Superior temporal gyrus (tissue), 1 donor: Measurements from ENCODE around the gene PDE4B.
"Not testable (repeated sequence)": the region's sequence is repeated elsewhere in the genome, so short reads cannot be mapped to it uniquely, and the experiment has no call there.

ENCODE experiments used
- DNase-seq: peaks from one replicate; pipeline ENCODE4 v3.0.0-alpha.2; 2016; ENCODE audit errors: extremely low spot score

Gene PDE4B

GRCh38 chr1:66050633-66051032 lies 257.9 kb downstream of the PDE4B start:
- DNase-seq = no peak

DNA sequence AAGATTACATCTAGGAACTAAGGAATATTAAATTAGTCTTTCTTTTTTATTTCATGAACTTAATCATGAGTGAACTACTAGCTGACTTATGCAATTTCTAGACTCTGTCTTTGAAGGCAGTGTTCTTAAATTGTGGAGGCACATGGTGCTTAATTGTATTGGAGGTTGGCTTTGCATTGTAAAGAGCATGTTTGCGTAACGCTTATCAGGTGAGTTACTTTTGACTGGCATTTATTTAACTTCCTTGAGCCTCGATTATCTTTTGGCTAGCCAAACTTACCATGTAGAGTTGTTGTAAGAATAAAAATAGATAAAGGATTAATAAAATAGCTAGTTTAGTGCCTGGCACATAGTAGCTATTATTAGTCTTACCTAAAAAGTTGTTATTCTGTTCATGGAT lies 262.4 kb downstream of the PDE4B start:
- DNase-seq = no peak

DNA sequence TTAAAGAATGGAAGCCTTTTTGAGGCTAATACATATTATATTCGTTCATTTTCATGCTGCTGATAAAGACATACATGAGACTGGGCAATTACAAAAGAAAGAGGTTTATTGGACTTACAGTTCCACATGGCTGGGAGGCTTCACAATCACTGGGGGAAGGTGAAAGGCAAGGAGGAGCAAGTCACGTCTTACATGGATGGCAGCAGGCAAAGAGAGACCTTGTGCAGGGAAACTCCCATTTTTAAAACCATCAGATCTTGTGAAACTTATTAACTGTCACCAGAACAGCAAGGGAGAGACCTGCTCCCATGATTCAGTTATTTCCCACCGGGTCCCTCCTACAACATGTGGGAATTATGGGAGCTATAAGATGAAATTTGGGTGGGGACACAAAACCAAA lies 264.8 kb downstream of the PDE4B start:
- not testable (repeated sequence) for DNase-seq

DNA sequence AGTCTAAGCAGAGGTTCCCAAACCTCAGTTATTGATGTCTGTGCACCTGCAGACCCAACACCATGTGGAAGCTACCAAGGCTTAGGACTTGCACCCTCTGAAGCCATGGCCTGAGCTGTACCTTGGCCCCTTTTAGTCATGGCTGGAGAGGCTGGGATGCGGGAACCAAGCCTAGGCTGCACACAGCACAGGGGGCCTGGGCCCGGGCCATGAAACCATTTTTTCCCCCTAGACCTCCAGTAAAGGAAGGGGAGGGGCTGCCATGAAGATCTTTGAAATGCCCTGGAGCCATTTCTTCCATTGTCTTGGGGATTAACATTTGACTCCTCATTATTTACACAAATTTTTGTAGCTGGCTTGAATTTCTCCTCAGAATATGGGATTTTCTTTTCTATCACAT lies 265.9 kb downstream of the PDE4B start:
- no peak for DNase-seq

- not testable (repeated sequence) for DNase-seq
These were observed 274.5 kb downstream of the PDE4B start for GRCh38 chr1:66067219-66067618.

DNA sequence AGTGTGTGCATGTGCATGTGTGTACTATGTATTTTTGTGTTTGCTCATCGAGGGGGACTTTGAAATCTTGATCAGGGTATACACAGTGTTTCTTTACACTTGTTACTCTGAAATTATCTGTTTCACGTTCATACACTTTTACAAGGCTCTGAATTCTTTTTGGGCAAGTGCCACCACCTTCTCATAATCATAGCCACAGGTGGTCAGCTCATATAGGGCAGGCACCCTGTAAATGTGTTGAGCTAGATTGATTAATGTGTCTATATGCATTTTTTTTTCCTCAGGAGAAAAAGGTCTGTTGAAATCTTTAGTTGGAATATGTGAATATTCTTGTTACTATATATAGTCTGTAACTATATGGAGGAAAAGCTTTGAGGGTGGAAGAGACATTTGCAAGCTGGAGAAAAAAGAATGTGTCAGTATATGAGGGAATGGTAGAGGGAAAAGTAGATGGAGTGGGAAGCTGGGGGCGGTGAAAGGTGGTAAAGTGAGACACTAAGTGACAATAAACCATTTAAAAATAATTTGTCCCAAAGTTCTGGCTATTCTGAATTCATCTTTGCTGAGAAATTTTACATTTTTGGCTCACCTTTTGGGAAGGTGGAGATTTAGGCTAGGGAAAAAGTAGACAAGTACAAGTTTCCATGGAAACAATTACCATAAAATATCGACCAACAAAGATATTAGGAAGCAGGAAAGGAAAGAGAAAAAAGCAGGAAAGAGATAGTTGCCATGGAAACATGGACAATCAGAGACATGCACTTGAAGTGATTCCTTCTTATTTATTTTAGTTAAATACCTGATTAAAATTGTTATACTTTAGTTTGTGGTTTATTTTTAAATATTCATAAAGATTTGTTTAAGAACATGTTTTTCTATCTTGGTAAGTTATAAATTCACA lies 277.5 kb downstream of the PDE4B start:
- no peak for DNase-seq

DNA sequence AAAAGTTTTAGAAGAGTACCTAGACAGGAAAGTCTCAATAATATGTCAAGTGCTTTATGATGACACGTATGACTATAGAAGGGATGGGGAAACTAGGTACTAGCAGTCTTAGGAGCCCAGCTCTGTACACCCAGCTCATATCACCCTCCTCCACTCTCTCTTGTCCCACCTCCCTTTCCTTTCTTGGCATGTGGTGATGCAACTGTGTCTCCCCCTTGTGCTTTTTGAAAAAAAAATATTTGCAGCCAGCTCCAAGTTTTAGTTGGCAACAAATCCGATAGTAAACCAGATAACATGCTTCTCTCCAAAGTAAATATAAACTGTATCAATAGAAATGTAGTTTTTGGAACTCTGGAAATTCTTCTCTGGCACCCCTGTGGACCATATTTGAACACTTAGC lies 280.7 kb downstream of the PDE4B start:
- no peak for DNase-seq

DNA sequence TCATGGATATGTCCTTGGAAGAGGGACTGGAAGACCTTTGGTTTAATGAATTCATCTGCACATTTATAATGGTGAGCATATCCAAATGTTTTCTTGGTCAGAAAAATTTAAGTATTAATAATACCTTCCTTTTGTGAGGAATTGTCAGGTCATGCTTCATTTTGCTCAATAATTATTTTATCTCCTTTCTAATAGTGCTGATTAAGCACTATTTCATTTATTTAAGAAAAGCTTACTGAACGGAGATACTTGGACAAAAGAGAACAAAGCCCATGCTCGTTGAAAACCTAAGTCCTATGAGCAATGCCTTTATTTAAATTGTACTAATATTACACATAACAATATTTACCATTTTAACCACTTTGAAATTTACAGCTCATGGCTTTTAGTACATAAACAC lies 281.5 kb downstream of the PDE4B start:
- no peak for DNase-seq

GRCh38 chr1:66078412-66078811 lies 285.7 kb downstream of the PDE4B start:
- DNase-seq = no peak

DNA sequence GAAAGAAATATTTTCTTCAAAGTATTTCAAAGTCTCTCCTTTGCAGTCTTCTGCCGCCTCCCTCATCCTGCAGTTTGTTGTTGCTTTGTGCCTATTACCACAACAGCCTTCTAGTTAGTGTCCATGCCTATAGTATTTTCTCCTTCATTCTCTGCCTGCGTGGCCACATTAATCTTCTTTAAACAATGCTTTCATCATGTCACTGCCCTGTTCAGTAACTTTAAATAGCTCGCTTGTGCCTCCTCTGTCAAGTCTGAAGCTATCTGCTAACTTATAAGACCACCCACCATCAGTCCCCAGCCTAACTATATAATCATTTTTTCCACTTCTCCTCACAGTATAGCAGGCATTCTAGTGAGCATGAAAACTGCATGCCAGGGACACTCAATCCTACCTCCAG lies 290.3 kb downstream of the PDE4B start:
- DNase-seq = no peak

- DNase-seq = no peak
These were observed 291.7 kb downstream of the PDE4B start for GRCh38 chr1:66084442-66084841.

GRCh38 chr1:66085600-66085999 lies 292.9 kb downstream of the PDE4B start:
- DNase-seq = no peak

GRCh38 chr1:66088787-66089186 lies 296.1 kb downstream of the PDE4B start:
- no peak for DNase-seq

- DNase-seq = no peak
These were observed 298.3 kb downstream of the PDE4B start for GRCh38 chr1:66090859-66091457.

DNA sequence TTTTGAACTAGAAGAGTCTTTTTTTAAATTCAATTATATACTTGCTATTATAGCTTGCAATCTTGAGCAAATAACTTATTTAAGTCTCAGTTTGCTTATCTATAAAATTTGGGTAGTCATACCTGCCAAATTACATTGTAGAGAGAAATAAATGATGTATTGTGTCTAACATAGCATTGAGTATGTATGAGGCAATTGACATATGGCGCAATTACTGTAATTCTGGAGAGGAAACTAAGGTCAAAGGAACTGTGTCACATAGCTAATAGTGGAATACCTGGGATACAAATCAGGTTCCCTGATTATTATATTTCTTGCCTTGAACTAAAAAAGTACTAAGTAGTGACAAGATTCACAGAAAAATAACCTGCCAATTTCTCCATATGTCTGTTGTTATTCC lies 302.5 kb downstream of the PDE4B start:
- DNase-seq = no peak

GRCh38 chr1:66100959-66101358 lies 308.3 kb downstream of the PDE4B start:
- DNase-seq = not testable (repeated sequence)

- DNase-seq = not testable (repeated sequence)
These were observed 311.4 kb downstream of the PDE4B start for GRCh38 chr1:66104076-66104475.

- DNase-seq = no peak
These were observed 315.9 kb downstream of the PDE4B start for GRCh38 chr1:66108624-66109023.

DNA sequence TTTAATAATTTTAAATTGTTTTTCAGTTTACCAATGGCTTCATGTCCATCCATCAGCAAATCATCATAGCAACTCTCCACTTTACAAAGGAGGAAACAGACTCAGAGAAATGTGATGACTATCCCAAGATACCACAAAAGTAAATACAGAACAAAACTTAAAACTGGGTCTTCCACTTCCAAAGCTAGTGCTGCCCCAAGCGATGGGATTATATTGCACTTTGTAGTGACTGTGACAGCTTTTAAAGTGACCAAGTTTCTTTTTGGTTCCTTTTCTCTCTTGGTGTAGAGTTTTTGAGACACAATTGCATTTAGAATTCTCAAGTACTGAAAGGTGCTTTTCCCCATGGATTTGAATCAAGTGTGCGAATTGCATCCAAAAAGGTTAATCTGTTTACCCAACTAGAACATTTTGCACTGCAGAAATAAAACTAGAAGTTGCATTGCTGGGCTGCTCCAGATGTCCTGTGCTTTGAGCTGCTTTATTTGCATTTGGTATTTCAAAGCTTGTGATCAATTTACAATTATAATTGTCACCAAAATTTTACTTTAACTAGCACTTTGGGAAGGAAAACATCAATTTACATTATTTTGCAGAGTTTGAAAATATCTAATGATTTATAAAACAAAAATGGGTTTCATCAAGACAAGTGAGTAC lies 320.2 kb downstream of the PDE4B start:
- no peak for DNase-seq

DNA sequence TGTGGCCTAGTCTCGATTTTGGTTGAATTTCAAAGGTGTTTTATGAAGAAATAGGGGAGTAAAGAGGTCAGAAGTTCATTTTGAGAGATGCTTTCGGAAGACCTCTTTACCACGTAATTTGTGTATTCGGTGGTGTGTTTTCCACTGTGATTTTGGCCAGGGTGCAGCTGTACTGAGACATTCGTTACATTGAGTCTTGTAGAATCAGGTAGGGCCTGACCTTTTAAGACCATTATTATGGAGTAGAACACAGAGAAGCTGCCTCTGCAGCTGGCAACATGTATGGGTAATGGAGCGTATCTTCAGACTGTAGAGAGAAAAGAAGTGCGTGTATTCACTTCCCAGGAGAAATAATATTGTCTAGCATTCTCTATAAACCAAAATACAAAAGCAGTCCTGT lies 326.5 kb downstream of the PDE4B start:
- no peak for DNase-seq

- DNase-seq = no peak
These were observed 332.0 kb downstream of the PDE4B start for GRCh38 chr1:66124670-66125069.

- DNase-seq = not testable (repeated sequence)
These were observed 335.9 kb downstream of the PDE4B start for GRCh38 chr1:66128641-66129040.

DNA sequence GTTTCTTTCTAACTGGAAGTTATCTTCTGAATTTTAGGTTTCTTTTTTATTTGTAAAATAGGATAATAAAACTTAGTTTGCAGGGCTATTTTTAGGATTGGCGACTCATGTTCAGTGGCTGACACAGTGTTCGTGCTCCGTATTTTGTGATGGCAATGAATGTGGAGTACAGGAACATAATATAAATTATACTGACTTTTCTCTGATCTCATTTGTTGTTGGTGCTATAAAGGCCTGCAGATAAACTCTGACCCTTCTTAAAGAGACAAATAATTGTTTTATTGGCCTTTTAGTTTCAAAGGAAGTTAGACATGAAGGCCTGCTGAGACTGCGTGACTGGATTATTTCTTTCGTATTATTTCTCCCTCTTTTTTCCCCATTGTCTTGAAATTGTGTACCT lies 339.6 kb downstream of the PDE4B start:
- DNase-seq = no peak
